HEK293T (cell line): ENCODE data around the gene PRAMEF14.
"Not testable (repeated sequence)": the region's sequence is repeated elsewhere in the genome, so short reads cannot be mapped to it uniquely, and the experiment has no call there.

Experiments
- CTCF ChIA-PET: fragments of 350-600 bp; formaldehyde crosslinking; extraction: SDS; loops from one replicate; lab custom pipeline; 2021; ENCODE audit warnings: antibody characterized with exemption, inconsistent platforms; lab: Yijun Ruan, JAX
- POLR2A ChIA-PET: fragments of 350-600 bp; formaldehyde crosslinking; extraction: SDS; loops from one replicate; lab custom pipeline; 2020; ENCODE audit warnings: antibody characterized with exemption, inconsistent platforms; lab: Yijun Ruan, JAX
- DNase-seq: peaks from one replicate; pipeline ENCODE4 v3.0.0; 2012; ENCODE audit warnings: mixed read lengths; ENCODE audit errors: extremely low spot score
- L3MBTL2 ChIP-seq: fragments of 450-650 bp; conservative IDR thresholded peaks from 2 replicates; pipeline ENCODE4 v1.6.1; 2016; ENCODE audit warnings: mild to moderate bottlenecking

The PRAMEF14 gene

GRCh38 chr1:13347034-13347433 lies at the start of gene PRAMEF14:
Gene PRAMEF14 (minus strand): TSS chr1:13347134. CDS start chr1:13345314, 1,820 bp downstream.
- DNase-seq, POLR2A ChIA-PET, CTCF ChIA-PET: not testable (repeated sequence)

GRCh38 chr1:13395311-13395710 lies 48.4 kb upstream of the PRAMEF14 start:
- DNase-seq, POLR2A ChIA-PET, CTCF ChIA-PET: not testable (repeated sequence)

GRCh38 chr1:13394761-13395160 lies 47.8 kb upstream of the PRAMEF14 start:
- DNase-seq, POLR2A ChIA-PET, CTCF ChIA-PET: not testable (repeated sequence)

GRCh38 chr1:13393004-13393403 lies 46.1 kb upstream of the PRAMEF14 start:
- POLR2A ChIA-PET, DNase-seq, CTCF ChIA-PET: not testable (repeated sequence)
- TF ChIP-seq L3MBTL2: 0 out of 2 replicates have a peak, but pooled peaks have one; percentile 23

GRCh38 chr1:13389332-13389731 lies 42.4 kb upstream of the PRAMEF14 start, which contains the start of gene PRAMEF17:
Gene PRAMEF17 (plus strand): TSS chr1:13389632. CDS start chr1:13389658, 26 bp downstream.
- CTCF ChIA-PET, POLR2A ChIA-PET, DNase-seq: not testable (repeated sequence)

- DNase-seq, CTCF ChIA-PET, POLR2A ChIA-PET: not testable (repeated sequence)
Observed at GRCh38 chr1:13380380-13380779, 33.4 kb upstream of the PRAMEF14 start.

GRCh38 chr1:13378983-13379382 lies 32.0 kb upstream of the PRAMEF14 start:
- POLR2A ChIA-PET, CTCF ChIA-PET, DNase-seq: not testable (repeated sequence)

- CTCF ChIA-PET, POLR2A ChIA-PET: not testable (repeated sequence)
- peak; percentile 27 for DNase-seq
Observed at GRCh38 chr1:13368544-13368943, 21.6 kb upstream of the PRAMEF14 start.

- CTCF ChIA-PET, DNase-seq, POLR2A ChIA-PET: not testable (repeated sequence)
Observed at GRCh38 chr1:13366536-13366935, 19.6 kb upstream of the PRAMEF14 start.

- CTCF ChIA-PET, DNase-seq, POLR2A ChIA-PET: not testable (repeated sequence)
Observed at GRCh38 chr1:13364928-13365327, 18.0 kb upstream of the PRAMEF14 start.

- CTCF ChIA-PET, POLR2A ChIA-PET, DNase-seq: not testable (repeated sequence)
Observed at GRCh38 chr1:13362364-13362763, 15.4 kb upstream of the PRAMEF14 start.

- POLR2A ChIA-PET, DNase-seq, CTCF ChIA-PET: not testable (repeated sequence)
Observed at GRCh38 chr1:13356774-13357173, 9.8 kb upstream of the PRAMEF14 start.

- CTCF ChIA-PET, DNase-seq, POLR2A ChIA-PET: not testable (repeated sequence)
Observed at GRCh38 chr1:13354475-13354874, 7.5 kb upstream of the PRAMEF14 start.

GRCh38 chr1:13353476-13353875 lies 6.5 kb upstream of the PRAMEF14 start:
- DNase-seq, CTCF ChIA-PET, POLR2A ChIA-PET: not testable (repeated sequence)

GRCh38 chr1:13342496-13342895 lies 4.4 kb downstream of the PRAMEF14 start:
- POLR2A ChIA-PET, DNase-seq, CTCF ChIA-PET: not testable (repeated sequence)

- DNase-seq, POLR2A ChIA-PET, CTCF ChIA-PET: not testable (repeated sequence)
Observed at GRCh38 chr1:13315281-13315680, 31.7 kb downstream of the PRAMEF14 start, which contains the start of gene PRAMEF15. Gene PRAMEF15 (plus strand): TSS chr1:13315581. CDS start chr1:13318408, 2,827 bp downstream.

- DNase-seq, CTCF ChIA-PET, POLR2A ChIA-PET: not testable (repeated sequence)
Observed at GRCh38 chr1:13303239-13303638, 43.7 kb downstream of the PRAMEF14 start, which contains the start of gene PRAMEF33. Gene PRAMEF33 (plus strand): TSS chr1:13303539. CDS start chr1:13305955, 2,416 bp downstream.

- DNase-seq, CTCF ChIA-PET, POLR2A ChIA-PET: not testable (repeated sequence)
Observed at GRCh38 chr1:13302197-13302596, 44.7 kb downstream of the PRAMEF14 start.

- DNase-seq, POLR2A ChIA-PET: not testable (repeated sequence)
Observed at GRCh38 chr1:13298699-13299098, 48.2 kb downstream of the PRAMEF14 start.

More at GRCh38 chr1:13298699-13299098, 48.2 kb downstream of the PRAMEF14 start:
- CTCF ChIA-PET: not testable (repeated sequence)
